HepG2 (cell line): ENCODE measurements around the gene HMGN4. TPM values are rescaled to one million over a fixed set of nuclear protein-coding genes. Genes with fewer than 3 reads are reported as not detected.
A peak's percentile ranks its signal among the peaks of the same experiment; 100 is the strongest.

Experiments used
- ATAC-seq: fragments of 200-7000 bp; cut with Tn5 transposase; 3 replicates; pipeline ENCODE4 v1.9.1; 2020; ENCODE audit warnings: mild to moderate bottlenecking, moderate library complexity
- BruUV-seq: library from RNA; stranded (reverse); fragments of 400-500 nt; replicated peaks from 2 replicates; lab custom pipeline; 2021; lab: Mats Ljungman, UMichigan
- CTCF ChIA-PET: fragments of 300-600 bp; formaldehyde crosslinking; extraction: SDS; loops from one replicate; lab custom pipeline; 2021; ENCODE audit warnings: low total read pairs, inconsistent platforms, low intra/inter-chr PET ratio; lab: Yijun Ruan, JAX
- POLR2A ChIA-PET: fragments of 350-600 bp; sonication (Branson Sonifier 250); formaldehyde crosslinking; loops from one replicate; lab custom pipeline; 2020; ENCODE audit warnings: antibody characterized with exemption, inconsistent platforms; lab: Yijun Ruan, JAX
- DNase-seq: peaks from one replicate; pipeline ENCODE4 v3.0.0-alpha.2; 2015; ENCODE audit warnings: low spot score
- FAIRE-seq: peaks from 3 replicates; lab custom pipeline; 2011; peaks lifted over from hg19 to GRCh38; lab: Jason Lieb, UNC
- H2AFZ ChIP-seq: one replicate; pipeline ENCODE4 v1.6.1; 2011; ENCODE audit warnings: low read length, inconsistent platforms
- H3K27ac ChIP-seq: fragments of 300-600 bp; 3 replicates; pipeline ENCODE4 v1.8.0; 2011; ENCODE audit warnings: mixed run types, mild to moderate bottlenecking, mixed read lengths, low read length, inconsistent platforms; ENCODE audit not compliant: insufficient read depth; ENCODE audit errors: extremely low read length
- H3K27me3 ChIP-seq, 2 experiments: fragments of 200-600 bp in 1 of 2; 2 replicates in 1 of 2; 3 replicates in 1 of 2; pipeline versions ENCODE4 v1.6.0 to v1.8.0; 2011; ENCODE audit warnings: low read length in 2 of 2, mild to moderate bottlenecking in 2 of 2, moderate library complexity in 2 of 2, inconsistent platforms in 1 of 2; ENCODE audit not compliant: insufficient read depth in 2 of 2, control insufficient read depth in 1 of 2
- H3K36me3 ChIP-seq, 2 experiments: fragments of 200-600 bp in 1 of 2; replicated peaks in 1 of 2; 2 replicates in 1 of 2; 3 replicates in 1 of 2; pipeline versions ENCODE4 v1.5.1 to v1.8.0; 2011; ENCODE audit warnings: low read length in 2 of 2, inconsistent platforms in 1 of 2; ENCODE audit not compliant: insufficient read depth in 2 of 2, control insufficient read depth in 1 of 2
- H3K4me1 ChIP-seq: 2 replicates; pipeline ENCODE4 v1.5.1; 2012; ENCODE audit warnings: low read length, inconsistent platforms; ENCODE audit not compliant: insufficient read depth
- H3K4me2 ChIP-seq: 2 replicates; pipeline ENCODE4 v1.6.0; 2011; ENCODE audit warnings: low read depth, low read length, inconsistent platforms
- H3K4me3 ChIP-seq, 3 experiments: fragments of 200-600 bp in 1 of 3; sonication (generic), shearing (Covaris generic) in 1 of 3; replicated peaks in 1 of 3; 2 replicates each; pipeline ENCODE4 v1.5.1; 2011 to 2016; ENCODE audit warnings: low read length in 3 of 3, inconsistent platforms in 2 of 3, low read depth in 2 of 3, mild to moderate bottlenecking in 2 of 3, control low read depth in 1 of 3, mixed read lengths in 1 of 3; ENCODE audit not compliant: insufficient read depth in 1 of 3
- H3K79me2 ChIP-seq: one replicate; pipeline ENCODE4 v1.6.1; 2011; ENCODE audit warnings: low read length, inconsistent platforms; ENCODE audit not compliant: insufficient read depth
- H3K9ac ChIP-seq: 2 replicates; pipeline ENCODE4 v1.6.0; 2011; ENCODE audit warnings: mild to moderate bottlenecking, low read depth, low read length, inconsistent platforms; ENCODE audit not compliant: insufficient read depth
- H3K9me3 ChIP-seq: 2 replicates; pipeline ENCODE4 v1.5.1; 2012; ENCODE audit warnings: mild to moderate bottlenecking, low read length
- H4K20me1 ChIP-seq: 2 replicates; pipeline ENCODE4 v1.6.0; 2011; ENCODE audit warnings: inconsistent platforms, mild to moderate bottlenecking, low read length, moderate library complexity; ENCODE audit not compliant: insufficient read depth
- CENPBD1 ChIP-seq: sonication (generic); formaldehyde crosslinking; IDR thresholded peaks from 2 replicates; pipeline ENCODE4 v1.8.0; 2022; ENCODE audit warnings: missing genetic modification reagents, low read depth, mild to moderate bottlenecking, borderline replicate concordance
- CREB1 ChIP-seq, 2 experiments: fragments of 450-650 bp in 1 of 2; IDR thresholded peaks; 2 replicates each; pipeline ENCODE4 v1.6.1; 2016 to 2017; ENCODE audit warnings: control low read depth in 1 of 2, mild to moderate bottlenecking in 1 of 2, missing compliant biosample characterization in 1 of 2, missing genetic modification characterization in 1 of 2
- FOXA3 ChIP-seq: IDR thresholded peaks from 2 replicates; pipeline ENCODE4 v1.6.1; 2016; ENCODE audit warnings: missing genetic modification reagents, missing compliant biosample characterization
- FOXP1 ChIP-seq, 2 experiments: fragments of 450-650 bp in 1 of 2; IDR thresholded peaks; 2 replicates each; pipeline ENCODE4 v1.6.1; 2017 to 2018; ENCODE audit warnings: antibody characterized with exemption in 1 of 2
- JARID2 ChIP-seq: sonication (generic); formaldehyde crosslinking; IDR thresholded peaks from 2 replicates; pipeline ENCODE4 v1.8.1; 2023; ENCODE audit warnings: missing genetic modification reagents, inconsistent platforms; ENCODE audit not compliant: insufficient replicate concordance
- KDM5B ChIP-seq: sonication (generic); formaldehyde crosslinking; IDR thresholded peaks from 2 replicates; pipeline ENCODE4 v1.4.0; 2020; ENCODE audit warnings: missing genetic modification reagents, mild to moderate bottlenecking, borderline replicate concordance
- PITX1 ChIP-seq: sonication (generic); formaldehyde crosslinking; IDR thresholded peaks from 2 replicates; pipeline ENCODE4 v1.5.1; 2020; ENCODE audit warnings: mild to moderate bottlenecking, missing genetic modification reagents
- PPARG ChIP-seq: conservative IDR thresholded peaks from 2 replicates; pipeline ENCODE4 v1.6.1; 2016; ENCODE audit warnings: missing biosample characterization, missing genetic modification reagents
- RXRB ChIP-seq: IDR thresholded peaks from 2 replicates; pipeline ENCODE4 v1.6.1; 2016; ENCODE audit warnings: borderline replicate concordance, missing genetic modification reagents, missing compliant biosample characterization
- SOX13 ChIP-seq, 3 experiments: fragments of 450-650 bp in 1 of 3; sonication (generic) in 1 of 3; formaldehyde crosslinking in 1 of 3; IDR thresholded peaks in 2 of 3; conservative IDR thresholded peaks in 1 of 3; 2 replicates each; pipeline versions ENCODE4 v1.5.0 to v1.6.1; 2016 to 2020; ENCODE audit warnings: antibody characterized with exemption in 1 of 3, mild to moderate bottlenecking in 1 of 3, missing compliant biosample characterization in 1 of 3, missing genetic modification reagents in 1 of 3, moderate library complexity in 1 of 3
- SOX5 ChIP-seq: IDR thresholded peaks from 2 replicates; pipeline ENCODE4 v1.6.1; 2016; ENCODE audit warnings: borderline replicate concordance
- SOX6 ChIP-seq, 2 experiments: fragments of 450-650 bp in 1 of 2; sonication (generic) in 1 of 2; formaldehyde crosslinking in 1 of 2; IDR thresholded peaks; 2 replicates each; pipeline versions ENCODE4 v1.4.0 to v1.6.1; 2017 to 2020; ENCODE audit warnings: antibody characterized with exemption in 1 of 2, mild to moderate bottlenecking in 1 of 2, missing genetic modification reagents in 1 of 2
- SRSF9 ChIP-seq: fragments of 200-400 bp; formaldehyde crosslinking; IDR thresholded peaks from 2 replicates; pipeline ENCODE4 v1.6.1; 2018; ENCODE audit warnings: borderline replicate concordance, mild to moderate bottlenecking, low read depth, low read length; ENCODE audit not compliant: insufficient read depth, poor library complexity, severe bottlenecking
- TCF7 ChIP-seq: sonication (generic); IDR thresholded peaks from 2 replicates; pipeline ENCODE4 v1.6.1; 2016; ENCODE audit warnings: antibody characterized with exemption, low read depth
- TRIM22 ChIP-seq: fragments of 450-650 bp; IDR thresholded peaks from 2 replicates; pipeline ENCODE4 v1.6.1; 2017
- ZNF263 ChIP-seq: sonication (generic); formaldehyde crosslinking; IDR thresholded peaks from 2 replicates; pipeline ENCODE4 v1.4.0; 2020; ENCODE audit warnings: missing genetic modification reagents
- ZNF274 ChIP-seq: sonication (generic); formaldehyde crosslinking; IDR thresholded peaks from 2 replicates; pipeline ENCODE4 v1.5.1; 2020; ENCODE audit warnings: mild to moderate bottlenecking, missing genetic modification reagents
- ZNF350 ChIP-seq: sonication (generic); formaldehyde crosslinking; IDR thresholded peaks from 2 replicates; pipeline ENCODE4 v1.4.0; 2020; ENCODE audit warnings: mild to moderate bottlenecking, low read depth, missing genetic modification reagents, borderline replicate concordance
- ZNF563 ChIP-seq: sonication (generic); formaldehyde crosslinking; IDR thresholded peaks from 2 replicates; pipeline ENCODE4 v1.8.0; 2022; ENCODE audit warnings: mild to moderate bottlenecking, moderate library complexity, missing genetic modification reagents
- ZNF607 ChIP-seq: sonication (generic); formaldehyde crosslinking; IDR thresholded peaks from 2 replicates; pipeline ENCODE4 v1.5.1; 2020; ENCODE audit warnings: missing genetic modification reagents, mild to moderate bottlenecking, borderline replicate concordance
- ZNF710 ChIP-seq: sonication (generic); formaldehyde crosslinking; IDR thresholded peaks from 2 replicates; pipeline ENCODE4 v1.5.0; 2020; ENCODE audit warnings: mild to moderate bottlenecking, missing genetic modification reagents, borderline replicate concordance
- in situ Hi-C: cut with HindIII; loops from 2 replicates; pipeline ENCODE4 v1.10.0; 2017; ENCODE audit warnings: low pct_unique_long_range_greater_than_20kb; ENCODE audit not compliant: extremely low pct_ligation_motif_present
- intact Hi-C: fragments of 100-400 bp; cut with micrococcal nuclease; formaldehyde crosslinking; loops from one replicate; pipeline ENCODE4 v1.10.0; 2022; ENCODE audit not compliant: unreplicated experiment
- polyA plus RNA-seq, 8 experiments: library from polyadenylated mRNA; depleted of rRNA in 3 of 8; stranded (reverse) in 7 of 8; unstranded in 1 of 8; fragments of >200 nt; fragmentation: Illumina TruSeq in 4 of 8; extraction: Trizol in 4 of 8; gene quantifications; 2 replicates each; pipeline versions ENCODE4 v1.2.1 to v1.2.3, GENCODE V29; 2011 to 2016; ENCODE audit warnings: low read depth in 4 of 8, missing spikeins in 1 of 8, mixed read lengths in 1 of 8; ENCODE audit not compliant: insufficient read depth in 1 of 8
- total RNA-seq, 5 experiments: library from RNA; depleted of rRNA; stranded (reverse); fragments of >200 nt; fragmentation: Illumina TruSeq; extraction: Trizol; gene quantifications; 2 replicates each; pipeline ENCODE4 v1.2.3, GENCODE V29; 2016; ENCODE audit warnings: low read depth in 1 of 5

The HMGN4 gene
- total and polyA plus RNA-seq, 2 of the 13 experiments (the other 11 are each of a cell fraction or from before 2014, with no cell fraction given), result 39.9 to 52.1 TPM

GRCh38 chr6:26502165-26502564 is 36.0 kb upstream of the HMGN4 start:
- Histone ChIP-seq H3K36me3 (no peaks in the 10 kb centered on the region), H3K27me3 (peaks cover 5 to 23% of the 10 kb centered on the region in 2 experiments; a peak in 4 of 5 replicates), H3K4me1 (peaks cover 31% of the 10 kb centered on the region), H3K9me3 (no peaks in the 10 kb centered on the region), H3K4me3 (peak overlapping the region in 1 of 3 experiments; percentile 45; a peak in 2 of 6 replicates), H3K27ac (no peak overlapping the region), H2AFZ (no peak overlapping the region), H4K20me1 (no peaks in the 10 kb centered on the region), H3K9ac (no peak overlapping the region), H3K4me2 (peak overlapping the region; percentile 89), H3K79me2 (no peaks in the 10 kb centered on the region)
- peak; percentile 63 for ATAC-seq
- DNase-seq, result peak; percentile 41
- peak; percentile 57 for FAIRE-seq
- in situ Hi-C loops (no loop called here), intact Hi-C loops (no loop called here)
- ChIA-PET CTCF (no interaction called here), POLR2A (interaction anchor here (1.1 kb wide), 1 partner anchor 13 kb away, joined by 5 read pairs; no protein-coding TSS in a partner anchor)
- BruUV-seq, result no TSS peak
- TF ChIP-seq FOXP1 (IDR thresholded peaks at IDR 0.05) (no peak), FOXP1 (CRISPR knock-in tag; IDR thresholded peaks at IDR 0.05) (0 out of 2 replicates have a peak, but pooled peaks have one; percentile 13), ZNF607 (CRISPR knock-in tag) (no peak), SOX5 (CRISPR knock-in tag) (peak; percentile 47; the same call in 1 of the 2 replicates), FOXA3 (CRISPR knock-in tag) (peak; percentile 41; the same call in 1 of the 2 replicates), SOX13 (IDR thresholded peaks at IDR 0.05) (no peak), SOX13 (CRISPR knock-in tag; conservative IDR thresholded peaks at IDR 0.05 in 1 of 2, IDR thresholded peaks at IDR 0.05 in 1 of 2) (peak in 1 of 2 experiments; percentile 69; a peak in 2 of 4 replicates), ZNF274 (no peak), ZNF350 (CRISPR knock-in tag) (no peak), SRSF9 (no peak), PPARG (CRISPR knock-in tag) (peak; percentile 45; the same call in 1 of the 2 replicates), TCF7 (no peak), ZNF710 (peak; percentile 88), SOX6 (IDR thresholded peaks at IDR 0.05) (no peak), SOX6 (CRISPR knock-in tag; IDR thresholded peaks at IDR 0.05) (peak; percentile 63), PITX1 (CRISPR knock-in tag) (no peak), KDM5B (no peak), JARID2 (CRISPR knock-in tag) (no peak), TRIM22 (no peak), CENPBD1 (CRISPR knock-in tag) (no peak), CREB1 (IDR thresholded peaks at IDR 0.05) (no peak), CREB1 (CRISPR knock-in tag; IDR thresholded peaks at IDR 0.05) (no peak), RXRB (CRISPR knock-in tag) (0 out of 2 replicates have a peak, but pooled peaks have one; percentile 29), ZNF263 (0 out of 2 replicates have a peak, but pooled peaks have one; percentile 28), ZNF563 (CRISPR knock-in tag) (no peak)
